HG03103 (cell line): ENCODE results near the gene SIVA1.

Experiments used
- ATAC-seq: cut with Tn5 transposase; IDR thresholded peaks from one replicate; pipeline ENCODE4 v1.9.1; 2021; ENCODE audit warnings: low read depth; ENCODE audit not compliant: unreplicated experiment

The SIVA1 gene

GRCh38 chr14:104804481-104805325 is 51.8 kb downstream of the SIVA1 start:
- ATAC-seq = no peak

- ATAC-seq = no peak
These were observed 52.4 kb downstream of the SIVA1 start for GRCh38 chr14:104805326-104805678.

DNA sequence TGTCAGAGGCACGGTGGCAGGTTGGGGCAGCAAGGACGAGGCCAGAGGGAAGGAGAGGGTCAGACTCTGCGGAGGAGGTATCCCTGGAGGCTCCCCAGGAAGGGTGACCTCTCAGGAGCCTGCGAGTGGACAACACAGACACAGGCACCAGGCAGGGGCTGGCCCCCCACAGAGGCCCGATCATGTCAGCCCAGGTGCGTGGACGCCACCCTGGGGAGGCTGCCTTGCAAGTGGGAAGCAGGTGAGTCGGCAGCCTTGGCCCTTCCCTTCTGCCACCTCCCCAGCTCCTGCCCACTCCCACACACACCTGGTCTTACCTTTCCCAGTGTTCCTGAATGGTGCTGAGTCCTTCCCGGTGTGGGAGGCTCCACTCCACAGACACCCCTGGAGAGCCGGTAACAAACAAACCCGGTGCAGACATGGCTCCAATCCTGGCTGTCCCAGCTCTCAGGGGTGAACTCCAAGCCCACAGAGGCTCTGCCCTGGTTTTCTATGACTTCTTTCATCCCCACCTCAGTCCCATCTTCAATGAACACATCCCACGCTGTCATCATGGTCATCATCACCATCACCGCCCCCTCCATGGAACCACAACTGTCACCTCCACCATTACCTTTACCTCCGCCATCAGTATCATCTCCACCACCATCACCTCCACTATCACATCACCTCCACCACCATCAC is 53.1 kb downstream of the SIVA1 start:
- ATAC-seq = no peak

- no peak for ATAC-seq
These were observed 53.9 kb downstream of the SIVA1 start for GRCh38 chr14:104806625-104807465.

GRCh38 chr14:104808456-104808855 is 55.5 kb downstream of the SIVA1 start:
- ATAC-seq = no peak
